ENCODE data around the gene DGKZ. TPM values are rescaled to one million over a fixed set of nuclear protein-coding genes. Genes with fewer than 3 reads are reported as not detected.

DGKZ gene
- total RNA-seq, 2 donors from 2014 or later, result 88.0 to 108 TPM

GRCh38 chr11:46389450-46390330, 42.4 kb downstream of the DGKZ start:
- ATAC-seq, result peak; percentile 60 to 63
- peak; percentile 67 to 75 for DNase-seq (ENCODE audit: low spot score in 2 of 2)

DNA sequence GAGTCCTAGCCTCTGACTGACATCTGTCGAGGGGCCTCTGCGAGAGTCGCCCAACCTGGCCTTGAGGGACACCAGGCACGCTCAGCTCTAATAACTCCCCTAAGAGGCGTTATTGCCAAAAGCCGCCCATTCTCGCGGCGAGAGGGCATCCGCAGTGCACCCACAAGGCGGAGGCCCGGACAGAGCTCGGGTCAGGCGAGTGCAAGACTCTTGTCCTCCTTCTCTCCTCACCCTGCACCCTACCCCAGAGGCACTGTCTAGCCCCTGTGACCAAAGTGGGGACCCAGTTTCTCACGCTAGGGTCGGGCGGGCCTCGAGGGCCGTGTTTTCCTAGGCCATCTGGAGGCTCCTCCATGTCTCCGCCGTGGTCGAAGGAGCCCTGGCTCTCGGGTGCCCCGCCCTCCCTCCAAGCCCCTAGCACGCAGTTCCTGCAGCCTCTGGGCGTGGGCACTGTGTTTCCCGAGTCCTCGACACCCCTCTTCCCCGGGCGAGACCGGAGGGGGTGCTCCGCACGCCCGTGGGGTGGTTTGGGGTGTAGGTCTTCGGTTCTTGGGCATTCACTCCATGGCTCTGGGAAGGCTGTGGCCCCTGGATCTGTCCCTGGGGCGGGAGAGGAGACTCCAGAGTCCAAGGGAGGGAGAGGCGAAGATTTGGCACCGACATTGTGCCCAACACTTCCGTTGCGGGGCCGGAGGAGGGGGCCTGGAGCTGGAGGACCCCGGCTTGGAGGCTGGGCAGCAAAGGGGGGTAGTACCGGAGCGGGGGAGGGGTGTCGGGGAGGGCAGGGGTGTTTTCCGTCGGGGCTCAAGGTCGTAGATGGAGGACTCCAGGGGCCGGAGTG, 43.3 kb downstream of the DGKZ start:
- ATAC-seq, result no peak

More at GRCh38 chr11:46389450-46390330, 42.4 kb downstream of the DGKZ start:
- no peak overlapping the region for H3K27ac Mint-ChIP-seq
- H3K9me3 Mint-ChIP-seq, result no peaks in the 10 kb centered on the region
- peaks cover 7% of the 10 kb centered on the region in 2 donors for H3K36me3 Mint-ChIP-seq

DNA sequence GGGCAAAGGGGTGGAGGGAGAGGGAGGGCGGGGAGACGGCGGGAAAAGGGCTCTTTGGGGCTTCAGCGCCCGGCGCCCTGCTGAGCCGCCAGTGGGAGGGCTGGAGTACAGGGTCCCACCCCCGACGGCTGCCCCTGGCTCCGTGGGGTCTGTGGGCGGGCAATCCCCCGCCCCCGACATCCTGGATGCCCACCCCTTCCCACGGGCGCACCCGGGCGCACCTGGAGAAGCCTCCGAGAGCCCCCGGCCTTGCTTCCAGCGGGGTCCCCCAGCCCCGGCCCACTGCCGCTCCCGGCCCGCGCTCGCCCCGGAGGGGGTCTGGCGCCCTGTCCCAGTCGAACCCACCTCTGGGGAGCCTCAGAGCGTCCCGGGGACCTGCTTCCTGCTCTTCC, 43.9 kb downstream of the DGKZ start:
- H3K27ac Mint-ChIP-seq, result no peak overlapping the region
- no peaks in the 10 kb centered on the region for H3K9me3 Mint-ChIP-seq

More for the DNA sequence above, 43.3 kb downstream of the DGKZ start:
- DNase-seq (ENCODE audit: low spot score in 2 of 2), result no peak
- H3K36me3 Mint-ChIP-seq, result peaks cover 7% of the 10 kb centered on the region in 2 donors
- no peaks in the 10 kb centered on the region for H3K9me3 Mint-ChIP-seq
- no peak overlapping the region for H3K27ac Mint-ChIP-seq

GRCh38 chr11:46391578-46392420, 44.5 kb downstream of the DGKZ start, which contains the start of gene CHRM4:
CHRM4 (minus strand) TSS chr11:46391776; CDS start chr11:46386557, 5,219 bp downstream.
- ATAC-seq (peak; percentile 11 to 23), DNase-seq (ENCODE audit: low spot score in 2 of 2) (peak in 1 of 2 donors; percentile 57)
- Mint-ChIP-seq H3K36me3 (peaks cover 7% of the 10 kb centered on the region in 2 donors), H3K9me3 (no peaks in the 10 kb centered on the region), H3K27ac (no peak within 1 kb of the TSS)

More for the DNA sequence above, 43.9 kb downstream of the DGKZ start:
- ATAC-seq, result no peak
- no peak for DNase-seq (ENCODE audit: low spot score in 2 of 2)
- H3K36me3 Mint-ChIP-seq, result peaks cover 7% of the 10 kb centered on the region in 2 donors

GRCh38 chr11:46392421-46393230, 45.4 kb downstream of the DGKZ start:
- Mint-ChIP-seq H3K27ac (peak overlapping the region in 1 of 2 donors; percentile 55), H3K9me3 (no peaks in the 10 kb centered on the region), H3K36me3 (peaks cover 7 to 12% of the 10 kb centered on the region in 2 donors)
- peak; percentile 72 to 85 for DNase-seq (ENCODE audit: low spot score in 2 of 2)
- ATAC-seq, result peak; percentile 69 to 83

DNA sequence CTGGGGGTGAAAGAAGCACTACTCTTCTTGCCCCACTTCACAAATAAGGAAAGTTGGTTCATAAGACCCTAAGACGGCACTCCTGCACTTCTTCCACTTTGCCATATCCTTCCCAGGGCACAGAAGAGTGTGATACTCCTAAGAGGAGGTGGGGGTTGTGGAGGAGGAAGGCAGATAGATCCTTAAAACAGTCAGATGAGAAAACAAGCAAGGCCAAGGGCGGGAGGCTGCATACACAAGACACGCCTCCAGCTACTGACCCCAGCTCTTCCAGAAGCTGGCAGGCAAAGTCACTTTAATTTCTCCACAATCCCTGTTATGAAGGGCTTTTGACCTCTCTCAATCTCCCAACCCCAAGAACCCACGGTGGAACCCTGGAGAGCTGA, 46.0 kb downstream of the DGKZ start:
- ATAC-seq (no peak), DNase-seq (ENCODE audit: low spot score in 2 of 2) (no peak)
- Mint-ChIP-seq H3K9me3 (no peaks in the 10 kb centered on the region), H3K36me3 (peaks cover 7 to 12% of the 10 kb centered on the region in 2 donors), H3K27ac (peak overlapping the region in 1 of 2 donors; percentile 55)

DNA sequence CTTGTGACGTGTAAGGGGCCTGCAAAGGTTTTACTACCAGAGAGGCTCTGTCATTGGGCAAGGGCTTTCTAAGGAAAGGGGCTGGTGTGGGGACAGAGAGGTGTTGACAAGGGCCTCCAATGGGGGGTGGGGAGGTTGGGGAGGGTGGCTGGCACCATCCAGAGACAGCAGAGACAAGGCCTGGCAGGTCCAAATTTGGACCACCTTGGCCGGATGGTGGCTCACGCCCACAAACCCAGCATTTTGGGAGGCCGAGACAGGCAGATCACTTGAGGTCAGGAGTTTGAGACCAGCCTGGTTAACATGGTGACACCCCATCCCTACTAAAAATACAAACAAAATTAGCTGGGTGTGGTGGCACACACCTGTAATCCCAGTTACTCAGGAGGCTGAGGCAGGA, 46.5 kb downstream of the DGKZ start:
- DNase-seq (ENCODE audit: low spot score in 2 of 2) (no peak), ATAC-seq (no peak)
- H3K36me3 Mint-ChIP-seq, result peaks cover 7 to 12% of the 10 kb centered on the region in 2 donors
- no peak overlapping the region for H3K27ac Mint-ChIP-seq
- no peaks in the 10 kb centered on the region for H3K9me3 Mint-ChIP-seq

DNA sequence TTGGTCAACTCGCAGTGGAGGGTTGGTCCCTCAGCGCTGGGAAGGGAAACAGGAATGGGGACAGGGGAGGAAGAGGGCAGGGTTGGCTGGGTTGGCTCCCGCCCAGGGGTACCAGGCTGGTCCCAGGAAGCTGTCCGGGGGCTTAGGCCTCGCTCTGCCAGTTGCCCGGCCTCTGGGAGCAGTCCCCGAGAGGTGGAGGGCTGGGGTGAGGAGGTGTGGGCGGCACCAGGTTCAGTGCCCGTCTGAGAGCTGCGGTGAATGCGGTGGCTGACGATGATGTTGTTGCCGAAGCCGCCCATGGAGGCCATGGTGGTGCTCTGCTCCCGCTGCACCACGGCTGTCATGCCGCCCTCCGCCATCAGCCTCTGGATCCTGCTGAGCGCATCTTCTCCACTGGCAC, 50.3 kb downstream of the DGKZ start:
- H3K27ac Mint-ChIP-seq, result peak overlapping the region in 1 of 2 donors; percentile 89
- no peak for ATAC-seq
- peaks cover 6 to 12% of the 10 kb centered on the region in 2 donors for H3K36me3 Mint-ChIP-seq

DNA sequence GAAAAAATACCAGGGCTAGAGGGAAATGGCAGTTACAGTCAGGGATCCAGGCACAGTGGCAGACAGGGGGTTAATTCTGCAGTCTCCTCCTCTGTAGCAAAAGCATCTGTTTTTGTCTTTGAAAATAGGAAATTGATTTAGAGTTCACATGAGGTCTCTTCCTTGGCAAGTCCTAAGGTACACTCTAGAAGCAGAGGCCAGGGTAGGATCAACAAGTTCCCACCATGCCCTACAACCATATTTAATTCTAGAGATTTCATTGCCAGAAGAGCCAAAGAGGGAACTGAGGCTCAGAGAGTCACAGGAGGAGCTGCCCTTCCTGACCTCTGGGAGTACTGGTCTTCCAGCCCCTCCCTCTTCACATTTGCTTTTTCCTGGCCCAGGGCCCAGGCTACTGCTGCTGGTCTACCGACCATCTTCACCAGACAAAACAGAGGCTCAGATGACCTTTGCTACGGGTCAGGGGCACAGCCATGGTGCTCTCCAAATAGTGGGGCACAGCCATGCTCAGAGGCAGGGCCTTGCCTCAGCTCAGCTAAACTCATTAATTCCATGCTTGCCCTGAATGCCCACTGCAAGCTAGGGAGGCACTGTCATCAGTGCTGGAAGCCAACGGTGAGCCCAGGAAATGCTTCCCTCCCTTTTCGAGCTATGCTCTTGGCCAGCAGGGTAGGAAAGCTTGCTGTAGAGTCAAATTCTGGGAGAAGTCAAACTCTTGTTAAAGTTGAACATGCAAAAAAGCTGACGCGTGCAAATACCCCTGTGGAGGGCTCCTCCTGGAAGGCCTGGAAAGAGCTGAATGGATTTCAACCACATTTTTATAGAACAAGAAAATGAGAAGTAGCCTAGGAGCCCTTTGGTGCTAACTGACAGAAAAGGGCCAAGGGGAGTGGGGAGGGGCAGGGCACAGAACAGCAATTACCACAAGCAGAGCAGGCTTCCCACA, 56.0 kb downstream of the DGKZ start:
- ATAC-seq, result no peak
- peaks cover 5 to 13% of the 10 kb centered on the region in 2 donors for H3K36me3 Mint-ChIP-seq
- DNase-seq (ENCODE audit: low spot score in 2 of 2), result no peak
- H3K9me3 Mint-ChIP-seq, result no peaks in the 10 kb centered on the region
- peak overlapping the region in 1 of 2 donors; percentile 5 for H3K27ac Mint-ChIP-seq

More for the DNA sequence above, 50.3 kb downstream of the DGKZ start:
- no peaks in the 10 kb centered on the region for H3K9me3 Mint-ChIP-seq
- no peak for DNase-seq (ENCODE audit: low spot score in 2 of 2)

- Mint-ChIP-seq H3K27ac (no peak overlapping the region), H3K9me3 (no peaks in the 10 kb centered on the region), H3K36me3 (peaks cover 5 to 13% of the 10 kb centered on the region in 2 donors)
- ATAC-seq (no peak), DNase-seq (ENCODE audit: low spot score in 2 of 2) (no peak)
Measured at GRCh38 chr11:46404476-46405017, 57.3 kb downstream of the DGKZ start.

GRCh38 chr11:46407635-46408034, 60.4 kb downstream of the DGKZ start:
- H3K9me3 Mint-ChIP-seq, result no peaks in the 10 kb centered on the region
- ATAC-seq (no peak), DNase-seq (ENCODE audit: low spot score in 2 of 2) (peak in 1 of 2 donors; percentile 26)
- peak overlapping the region; percentile 4 to 19 for H3K27ac Mint-ChIP-seq
- peaks cover 5 to 19% of the 10 kb centered on the region in 2 donors for H3K36me3 Mint-ChIP-seq

DNA sequence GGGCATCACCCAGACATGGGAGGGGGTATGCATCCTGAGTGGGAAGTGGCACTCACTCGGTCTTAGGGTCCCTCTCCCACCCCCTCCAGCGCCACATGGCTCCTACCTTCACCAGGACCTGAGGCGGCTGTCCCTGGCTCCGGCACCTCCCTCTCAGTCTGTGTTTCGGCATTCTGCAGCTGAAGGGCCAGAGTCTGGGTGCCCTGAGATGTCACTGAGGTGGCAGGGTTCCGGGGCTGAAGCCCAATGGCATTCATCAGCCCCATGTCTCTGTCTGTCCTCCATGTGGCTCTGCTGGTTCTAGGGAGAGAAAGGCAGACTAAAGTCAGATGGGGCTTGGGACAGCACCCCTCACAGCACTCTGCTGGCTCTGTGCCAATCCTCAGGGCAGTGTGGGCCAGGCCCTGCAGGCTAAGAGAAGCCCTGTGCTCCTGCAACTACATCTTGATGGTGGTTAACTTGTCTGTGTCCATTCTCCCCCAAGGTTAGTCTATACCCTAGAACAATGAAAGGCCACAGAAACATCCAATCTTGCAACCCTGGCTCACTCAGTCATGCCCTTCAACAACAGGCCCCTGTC, 61.2 kb downstream of the DGKZ start:
- Mint-ChIP-seq H3K36me3 (peaks cover 5 to 14% of the 10 kb centered on the region in 2 donors), H3K27ac (no peak overlapping the region), H3K9me3 (no peaks in the 10 kb centered on the region)
- DNase-seq (ENCODE audit: low spot score in 2 of 2) (peak in 1 of 2 donors; percentile 35), ATAC-seq (no peak)

DNA sequence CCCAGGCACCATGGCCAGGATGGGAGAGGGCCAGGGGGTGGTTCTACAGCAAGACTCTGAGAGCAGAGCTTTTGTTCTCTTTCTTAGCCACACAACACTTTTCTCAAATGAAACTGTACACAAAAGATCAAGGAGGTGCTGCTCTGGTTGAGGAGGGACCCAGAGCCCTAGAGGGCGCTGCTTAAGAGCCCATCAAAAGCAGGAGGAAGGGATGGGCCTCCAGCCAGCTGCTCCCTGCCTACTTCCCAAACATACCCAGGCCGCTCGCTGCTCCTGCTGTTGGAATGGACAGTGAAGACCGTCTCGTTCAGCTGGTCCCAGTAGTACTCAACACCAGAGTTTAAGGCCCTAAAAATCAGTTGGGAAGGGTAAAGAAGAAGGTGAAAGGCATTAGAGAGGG, 62.8 kb downstream of the DGKZ start:
- no peaks in the 10 kb centered on the region for H3K9me3 Mint-ChIP-seq
- ATAC-seq (no peak), DNase-seq (ENCODE audit: low spot score in 2 of 2) (peak in 1 of 2 donors; percentile 9)
- H3K27ac Mint-ChIP-seq, result peak overlapping the region in 1 of 2 donors; percentile 3
- H3K36me3 Mint-ChIP-seq, result peaks cover 13 to 15% of the 10 kb centered on the region in 2 donors

Measured in activated naive CD4-positive, alpha-beta T cell treated with anti-CD3 and anti-CD28 coated beads, Interleukin-2, amount 50 U/mL, for 72 hours (primary cell).